CD4-positive, alpha-beta T cell treated with Interleukin-21 for 1 hour (primary cell): ENCODE results near the gene S100A7A.
"Not testable (repeated sequence)": the region's sequence is repeated elsewhere in the genome, so short reads cannot be mapped to it uniquely, and the experiment has no call there.

Experiments used
- DNase-seq: peaks from one replicate; pipeline ENCODE4 v3.0.0-alpha.2; 2020

Gene S100A7A

GRCh38 chr1:153428073-153428638 is 11.8 kb downstream of the S100A7A start:
- no peak for DNase-seq

GRCh38 chr1:153428791-153429190 is 12.5 kb downstream of the S100A7A start:
- no peak for DNase-seq

DNA sequence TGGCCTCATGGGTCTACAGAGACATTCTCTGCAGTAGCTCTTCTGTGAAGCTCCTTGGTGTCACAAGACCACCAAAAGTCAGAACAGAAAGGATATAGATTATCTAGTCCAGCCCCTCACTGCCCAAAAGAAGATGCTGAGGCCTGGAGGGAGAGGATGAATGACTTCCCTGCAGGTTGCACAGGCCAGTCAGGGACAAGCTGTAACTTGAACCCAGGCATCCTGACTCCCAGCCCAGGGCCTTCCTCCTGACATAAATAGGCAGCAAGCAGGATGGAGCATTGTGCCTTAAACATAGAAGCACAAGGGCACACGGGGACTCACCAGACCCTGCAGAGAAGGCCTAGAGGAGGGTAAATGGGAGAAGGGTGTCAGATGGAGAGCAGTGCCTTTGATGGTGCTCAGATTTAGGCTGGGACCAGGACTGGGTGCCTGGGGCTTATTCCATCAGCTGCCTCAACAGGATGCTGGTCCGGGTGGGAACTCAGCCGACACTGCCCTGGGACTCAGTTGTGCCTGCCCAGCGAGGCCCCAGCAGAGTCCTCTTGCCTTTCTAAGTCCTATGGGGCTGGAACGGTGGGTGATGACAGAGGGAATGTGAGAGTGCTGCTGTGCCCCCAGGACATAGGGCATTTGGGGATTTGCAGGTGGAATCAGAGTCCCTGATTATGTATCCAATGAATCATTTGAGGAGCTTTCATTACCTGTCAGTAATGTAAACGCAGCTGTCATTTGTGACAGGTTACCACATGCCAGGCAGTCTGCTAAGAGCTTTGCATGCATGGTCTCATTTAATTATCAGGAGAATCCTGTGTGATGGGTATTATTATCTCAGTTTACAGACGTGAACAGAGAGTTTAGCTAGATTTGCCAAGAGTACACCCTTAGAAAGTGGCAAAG is 13.2 kb downstream of the S100A7A start:
- no peak for DNase-seq

GRCh38 chr1:153430166-153430553 is 13.8 kb downstream of the S100A7A start:
- DNase-seq = no peak

DNA sequence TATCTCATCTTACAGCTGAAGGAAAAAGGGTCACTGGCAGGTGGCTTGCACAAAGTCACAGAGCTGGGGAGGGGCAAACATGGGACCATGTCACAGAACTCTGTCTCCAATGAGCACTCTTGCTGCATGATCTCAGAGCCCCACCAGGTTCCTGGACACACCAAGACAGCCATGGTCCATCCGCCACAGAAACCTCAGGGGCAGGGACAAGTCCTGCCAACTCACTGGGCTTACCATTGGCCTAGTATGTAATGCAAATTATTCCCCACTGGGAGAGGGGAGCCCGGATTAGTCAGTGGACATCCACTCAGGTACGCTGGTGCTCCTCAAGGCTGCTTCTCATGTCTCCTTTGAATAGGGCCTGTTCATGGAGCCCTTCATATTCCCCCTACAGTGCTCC is 14.2 kb downstream of the S100A7A start:
- DNase-seq = no peak

GRCh38 chr1:153431002-153431401 is 14.7 kb downstream of the S100A7A start:
- DNase-seq = no peak

- no peak for DNase-seq
These were observed 15.1 kb downstream of the S100A7A start for GRCh38 chr1:153431427-153431826.

GRCh38 chr1:153431928-153432327 is 15.6 kb downstream of the S100A7A start:
- DNase-seq = no peak

DNA sequence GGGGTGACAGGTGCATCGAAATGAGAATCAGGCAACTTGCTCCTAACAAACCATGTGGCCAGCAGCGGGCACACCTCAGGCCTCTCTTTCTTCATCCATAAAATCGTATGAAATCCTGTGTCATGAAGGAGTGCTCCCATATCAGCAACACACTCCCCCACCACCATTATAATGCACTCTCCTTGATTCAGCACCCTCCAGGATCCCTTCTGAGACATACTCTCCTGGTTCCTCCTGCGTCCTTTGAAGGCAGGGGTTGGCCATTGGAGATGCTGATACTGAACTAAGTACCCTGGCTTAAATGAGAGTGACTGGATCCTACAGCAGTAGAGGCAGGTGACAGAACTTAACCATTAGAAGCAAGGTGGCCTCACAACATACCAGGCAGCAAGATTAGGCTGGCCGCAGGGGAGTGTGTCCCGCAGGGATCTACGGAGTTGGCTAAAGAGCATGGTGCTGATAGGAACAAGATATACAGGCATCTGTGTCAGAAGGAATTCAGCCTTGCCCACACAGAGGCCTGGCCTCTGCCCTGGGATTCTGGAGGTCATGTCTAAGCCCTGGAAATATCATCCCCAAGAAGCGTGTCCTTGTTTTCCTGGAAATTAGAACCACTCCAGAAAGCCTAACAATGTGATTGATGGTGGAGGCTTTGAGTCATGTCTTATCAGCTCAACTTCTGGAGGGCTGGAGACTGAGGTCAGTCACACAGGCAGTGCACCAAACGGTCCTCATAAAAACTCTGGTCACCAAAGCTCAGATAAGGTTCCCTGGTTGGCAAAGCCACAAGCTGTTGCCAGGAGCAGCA is 16.8 kb downstream of the S100A7A start:
- no peak for DNase-seq

GRCh38 chr1:153434746-153435455 is 18.6 kb downstream of the S100A7A start:
- DNase-seq = no peak

DNA sequence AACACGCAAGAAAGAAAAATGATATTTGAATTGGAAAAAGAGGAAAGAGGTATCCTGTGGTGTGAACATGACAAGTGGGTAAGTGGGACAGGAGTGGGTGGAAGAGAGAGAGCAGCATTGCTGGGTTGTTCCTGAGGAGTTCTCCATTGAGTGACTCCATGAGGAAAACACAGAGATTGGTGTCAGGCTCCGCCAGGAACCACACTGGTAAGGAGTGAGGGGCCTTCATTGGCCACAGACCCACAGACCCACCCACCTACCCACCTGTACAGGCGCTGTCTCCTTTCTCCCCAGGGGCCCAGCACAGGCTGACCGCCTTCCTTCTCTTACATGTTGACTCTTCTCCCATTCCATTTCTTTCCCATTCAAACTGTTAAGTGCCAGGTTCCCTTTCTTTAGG is 20.9 kb downstream of the S100A7A start:
- no peak for DNase-seq

DNA sequence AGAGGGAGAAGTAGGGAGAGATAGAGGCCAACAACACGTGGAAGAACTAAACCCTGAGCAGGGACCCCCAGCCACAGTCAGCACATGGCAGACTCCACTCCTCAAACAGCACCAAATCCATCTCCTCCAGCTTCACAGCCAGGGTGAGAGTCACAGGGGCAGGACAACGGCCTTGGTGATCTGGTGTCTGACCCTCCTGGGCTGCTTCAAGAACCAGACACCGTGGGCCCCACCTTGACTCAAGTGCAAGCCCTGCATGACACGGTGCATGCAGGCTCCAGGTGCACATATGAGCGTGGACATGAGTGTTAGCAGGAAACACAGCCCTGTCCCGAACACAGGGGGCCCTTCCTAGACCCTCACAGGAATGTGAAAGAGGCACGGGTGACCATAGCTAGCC is 22.3 kb downstream of the S100A7A start:
- no peak for DNase-seq

- no peak for DNase-seq
These were observed 23.0 kb downstream of the S100A7A start for GRCh38 chr1:153439273-153439672.

DNA sequence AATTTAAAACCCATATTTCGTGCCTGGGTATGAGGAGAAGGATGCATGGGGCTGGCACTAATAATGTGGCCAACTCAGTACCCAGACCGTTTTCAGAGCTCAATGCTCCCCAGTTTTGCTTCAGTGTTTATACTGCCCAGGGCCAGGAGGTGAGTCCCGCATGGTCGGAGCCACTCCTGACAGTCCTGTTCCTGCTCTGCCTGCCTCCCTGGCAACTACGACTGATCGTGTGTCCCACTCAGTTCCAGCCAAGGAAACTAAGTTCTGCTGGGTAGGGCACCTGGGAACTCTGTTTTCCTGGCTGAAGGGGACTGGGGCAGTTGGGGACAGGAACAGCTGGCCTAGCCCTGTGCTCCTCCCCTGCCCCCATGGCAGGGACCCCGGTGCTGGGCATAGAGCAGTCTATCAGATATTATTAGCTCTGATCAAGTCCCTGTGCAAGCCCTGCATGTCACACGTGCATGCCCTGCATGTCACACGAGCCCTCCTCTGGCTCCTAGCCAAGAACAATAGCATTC is 25.0 kb downstream of the S100A7A start:
- no peak for DNase-seq

- no peak for DNase-seq
These were observed 27.2 kb downstream of the S100A7A start for GRCh38 chr1:153443486-153443885.

GRCh38 chr1:153444078-153444477 is 27.8 kb downstream of the S100A7A start:
- no peak for DNase-seq

GRCh38 chr1:153447498-153448170 is 31.3 kb downstream of the S100A7A start:
- DNase-seq = no peak

GRCh38 chr1:153448851-153449250 is 32.5 kb downstream of the S100A7A start:
- DNase-seq = not testable (repeated sequence)

DNA sequence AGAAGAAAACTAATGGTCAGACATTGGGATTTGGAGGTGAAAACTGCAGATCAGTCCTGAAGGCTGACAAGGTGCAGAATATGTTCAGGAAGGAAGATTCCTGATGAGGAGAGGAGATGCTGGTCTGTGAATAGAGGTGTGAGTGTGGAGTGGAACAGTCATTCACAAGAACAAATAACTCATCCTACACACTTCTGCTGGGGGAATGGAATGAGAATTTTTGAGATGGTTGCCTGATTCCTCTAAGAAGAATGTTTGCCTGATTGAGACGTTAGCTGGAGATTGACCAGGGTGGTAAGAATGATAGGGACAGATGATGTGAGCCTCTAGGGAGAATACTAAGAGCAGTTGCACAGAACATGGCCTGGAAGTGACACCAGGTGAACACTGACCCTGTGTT is 40.1 kb downstream of the S100A7A start:
- DNase-seq = no peak

DNA sequence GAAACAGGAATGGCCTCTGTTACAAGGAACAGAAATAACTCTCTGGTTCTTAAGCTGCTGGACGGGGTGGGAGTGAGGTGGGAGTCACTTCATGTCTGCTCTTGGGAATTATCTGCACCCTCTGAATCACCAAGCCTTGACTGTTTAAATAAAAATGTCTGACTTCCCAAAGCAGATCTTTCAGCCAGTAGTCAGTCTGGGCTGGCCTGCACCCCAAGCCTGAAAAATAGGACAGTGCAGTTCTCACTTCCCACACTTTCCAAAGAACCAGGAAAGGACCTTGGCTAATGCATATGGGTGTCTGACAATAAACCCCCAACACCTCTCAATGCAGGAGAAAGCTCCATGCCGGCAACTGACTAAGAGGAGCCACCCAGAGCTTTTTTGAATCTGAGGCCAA is 43.3 kb downstream of the S100A7A start:
- no peak for DNase-seq

DNA sequence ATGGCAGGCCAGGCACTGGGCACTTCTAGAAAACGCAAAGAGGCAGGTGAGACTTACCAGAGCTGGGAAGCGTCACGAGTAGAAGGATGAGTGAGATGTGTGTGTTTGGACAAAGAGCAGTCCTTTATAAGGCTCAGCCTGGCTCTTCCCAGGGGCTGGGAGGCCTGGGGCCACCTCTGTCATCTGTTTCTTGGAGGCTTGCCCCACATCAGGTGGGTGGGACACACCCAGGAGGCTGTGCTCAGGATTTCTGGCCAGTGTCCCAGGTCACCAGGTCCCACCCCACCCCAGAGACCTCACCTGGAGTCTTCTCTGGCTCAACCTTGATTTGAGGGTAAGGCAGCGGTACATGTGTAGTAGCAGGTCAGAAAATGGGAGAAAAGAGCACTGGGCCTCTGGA is 44.2 kb downstream of the S100A7A start, which contains the start of gene S100A7:
TSS of gene S100A7 (minus strand) at position 101 of the 400 bp plus-strand sequence. CDS start 1,638 bp downstream, outside the sequence.
- no peak for DNase-seq

GRCh38 chr1:153462741-153463140 is 46.4 kb downstream of the S100A7A start:
- DNase-seq = not testable (repeated sequence)
